ENCODE measurements around the gene LMNTD2.

Gene LMNTD2

GRCh38 chr11:595400-595799, 34.9 kb upstream of the LMNTD2 start:
- H3K9me3 ChIP-seq (ENCODE audit: insufficient read depth, low read length) = no peaks in the 10 kb centered on the region
- H3K9me2 ChIP-seq (replicated peaks; ENCODE audit: insufficient read depth, low read length) = no peaks in the 10 kb centered on the region
- H3F3A ChIP-seq (ENCODE audit: insufficient read depth) = no peaks in the 10 kb centered on the region
- peaks cover 10% of the 10 kb centered on the region; the same call in 1 of the 2 replicates for H3K36me3 ChIP-seq (ENCODE audit: low read length)
- no peak overlapping the region for H3K4me2 ChIP-seq (ENCODE audit: low read depth, low read length, poor library complexity, severe bottlenecking)
- H3K79me2 ChIP-seq (ENCODE audit: insufficient read depth, low read length) = no peaks in the 10 kb centered on the region
- TF ChIP-seq EZH2phosphoT487 (conservative IDR thresholded peaks at IDR 0.05; ENCODE audit: low read length) (no peak), CTCF (IDR thresholded peaks at IDR 0.05; ENCODE audit: insufficient read depth, low read length, poor library complexity, severe bottlenecking) (no peak)
- H3K9ac ChIP-seq (ENCODE audit: low read length) = no peak overlapping the region
- H3K27ac ChIP-seq (ENCODE audit: low read depth, low read length) = no peak overlapping the region
- H3K4me3 ChIP-seq (ENCODE audit: insufficient read depth, low read length, poor library complexity, severe bottlenecking) = no peak overlapping the region
- H3K27me3 ChIP-seq (ENCODE audit: low read length) = no peaks in the 10 kb centered on the region
- H4K20me1 ChIP-seq (ENCODE audit: low read depth, low read length) = no peaks in the 10 kb centered on the region; the same call in 1 of the 2 replicates
- no peak overlapping the region for H2AFZ ChIP-seq (ENCODE audit: low read depth, low read length, severe bottlenecking)

DNA sequence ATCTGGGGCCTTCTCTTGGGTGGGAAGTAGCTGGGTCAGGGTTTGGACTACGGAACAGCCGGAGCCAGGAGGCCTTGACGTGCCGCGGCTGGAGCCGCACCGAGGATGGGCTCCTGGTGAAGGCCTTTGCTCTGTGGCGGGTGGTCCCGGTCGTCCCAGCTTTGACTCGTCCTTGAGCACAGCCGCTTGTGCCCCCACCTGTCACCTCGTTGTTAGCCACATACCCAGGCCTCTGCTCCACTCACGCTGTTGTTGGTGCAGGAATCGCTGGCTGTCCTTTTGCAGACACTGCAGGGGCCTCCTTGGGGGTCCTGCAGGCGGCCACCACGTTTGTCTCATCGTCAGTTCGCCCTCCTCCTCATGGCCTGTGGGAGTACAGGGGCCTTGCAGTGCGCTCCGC, 32.8 kb upstream of the LMNTD2 start:
- Histone ChIP-seq H3K36me3 (ENCODE audit: low read length) (peaks cover 14% of the 10 kb centered on the region; the same call in 1 of the 2 replicates), H3K4me2 (ENCODE audit: low read depth, low read length, poor library complexity, severe bottlenecking) (no peak overlapping the region), H3K4me3 (ENCODE audit: insufficient read depth, low read length, poor library complexity, severe bottlenecking) (no peak overlapping the region), H3K9me3 (ENCODE audit: insufficient read depth, low read length) (no peaks in the 10 kb centered on the region), H3K79me2 (ENCODE audit: insufficient read depth, low read length) (no peaks in the 10 kb centered on the region), H3K9me2 (replicated peaks; ENCODE audit: insufficient read depth, low read length) (no peaks in the 10 kb centered on the region), H3K27ac (ENCODE audit: low read depth, low read length) (no peak overlapping the region), H3K27me3 (ENCODE audit: low read length) (no peaks in the 10 kb centered on the region), H2AFZ (ENCODE audit: low read depth, low read length, severe bottlenecking) (no peak overlapping the region), H4K20me1 (ENCODE audit: low read depth, low read length) (no peaks in the 10 kb centered on the region), H3F3A (ENCODE audit: insufficient read depth) (no peaks in the 10 kb centered on the region), H3K9ac (ENCODE audit: low read length) (no peak overlapping the region)
- TF ChIP-seq CTCF (IDR thresholded peaks at IDR 0.05; ENCODE audit: insufficient read depth, low read length, poor library complexity, severe bottlenecking) (no peak), EZH2phosphoT487 (conservative IDR thresholded peaks at IDR 0.05; ENCODE audit: low read length) (no peak)

DNA sequence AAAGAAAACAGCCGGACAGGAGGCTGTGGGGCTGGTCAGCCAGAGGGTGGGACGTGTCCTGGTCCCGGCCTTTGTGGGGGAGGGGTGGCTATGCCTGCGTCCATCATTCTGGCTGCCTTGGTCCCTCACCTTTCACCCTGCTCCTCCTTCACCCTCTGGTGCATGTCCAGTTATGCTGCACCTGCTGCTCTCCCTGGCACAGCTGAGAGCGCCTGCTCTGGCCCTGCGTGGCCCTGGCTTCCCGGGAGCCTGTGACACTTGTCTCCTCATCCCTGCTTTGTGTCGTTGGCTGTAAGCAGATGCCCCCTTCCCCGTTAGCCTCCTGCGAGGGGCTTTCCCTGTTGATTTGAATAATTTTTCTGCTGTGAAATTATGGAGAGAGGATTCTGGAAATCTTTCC, 32.4 kb upstream of the LMNTD2 start:
- H3K4me3 ChIP-seq (ENCODE audit: insufficient read depth, low read length, poor library complexity, severe bottlenecking) = no peak overlapping the region
- H3K9me2 ChIP-seq (replicated peaks; ENCODE audit: insufficient read depth, low read length) = no peaks in the 10 kb centered on the region
- H3K27ac ChIP-seq (ENCODE audit: low read depth, low read length) = no peak overlapping the region
- H3K9me3 ChIP-seq (ENCODE audit: insufficient read depth, low read length) = no peaks in the 10 kb centered on the region
- no peaks in the 10 kb centered on the region for H3K79me2 ChIP-seq (ENCODE audit: insufficient read depth, low read length)
- no peak for TF ChIP-seq EZH2phosphoT487 (conservative IDR thresholded peaks at IDR 0.05; ENCODE audit: low read length)
- TF ChIP-seq CTCF (IDR thresholded peaks at IDR 0.05; ENCODE audit: insufficient read depth, low read length, poor library complexity, severe bottlenecking) = no peak
- no peaks in the 10 kb centered on the region for H3K27me3 ChIP-seq (ENCODE audit: low read length)
- peaks cover 16% of the 10 kb centered on the region; the same call in 1 of the 2 replicates for H3K36me3 ChIP-seq (ENCODE audit: low read length)
- no peaks in the 10 kb centered on the region for H4K20me1 ChIP-seq (ENCODE audit: low read depth, low read length)
- H2AFZ ChIP-seq (ENCODE audit: low read depth, low read length, severe bottlenecking) = no peak overlapping the region
- H3K4me2 ChIP-seq (ENCODE audit: low read depth, low read length, poor library complexity, severe bottlenecking) = no peak overlapping the region
- H3F3A ChIP-seq (ENCODE audit: insufficient read depth) = no peaks in the 10 kb centered on the region
- H3K9ac ChIP-seq (ENCODE audit: low read length) = no peak overlapping the region
